ENCODE results near the gene TAAR8. TPM values are rescaled to one million over a fixed set of nuclear protein-coding genes. Genes with fewer than 3 reads are reported as not detected.

TAAR8 gene
- total and polyA plus RNA-seq, 2 of the 13 experiments (the other 11 are each of a cell fraction or from before 2014, with no cell fraction given) = 0.07 TPM; not detected in 1

DNA sequence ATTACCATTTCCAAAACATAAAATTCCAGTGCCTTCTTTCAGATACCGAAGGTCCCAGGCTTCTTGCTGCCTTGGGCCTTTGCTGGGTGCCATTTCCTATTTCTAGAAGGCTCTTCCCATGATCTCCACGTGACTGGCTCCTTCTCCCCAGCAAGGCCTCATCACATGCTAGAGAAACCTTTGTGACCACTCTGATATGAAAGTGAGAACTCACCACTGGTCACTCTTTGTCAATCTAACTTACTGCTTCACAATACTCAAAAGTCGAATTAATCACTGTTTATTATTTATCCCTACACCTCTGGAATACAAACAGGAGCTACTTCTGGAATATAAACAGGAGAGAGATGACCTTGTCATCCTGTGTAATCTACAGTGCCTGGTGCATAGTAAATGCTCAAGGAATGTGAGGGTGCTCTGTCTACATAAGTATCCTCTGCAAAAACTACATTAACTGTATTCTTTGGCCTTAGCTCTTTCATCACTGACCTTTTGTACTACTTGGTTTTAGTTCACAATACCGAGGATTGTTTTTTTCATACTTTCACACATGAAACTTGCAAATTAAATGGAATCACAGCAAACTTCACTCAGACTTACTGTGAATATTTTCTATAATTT, 41.2 kb upstream of the TAAR8 start (continued):
- TF ChIP-seq, protein P1, sequence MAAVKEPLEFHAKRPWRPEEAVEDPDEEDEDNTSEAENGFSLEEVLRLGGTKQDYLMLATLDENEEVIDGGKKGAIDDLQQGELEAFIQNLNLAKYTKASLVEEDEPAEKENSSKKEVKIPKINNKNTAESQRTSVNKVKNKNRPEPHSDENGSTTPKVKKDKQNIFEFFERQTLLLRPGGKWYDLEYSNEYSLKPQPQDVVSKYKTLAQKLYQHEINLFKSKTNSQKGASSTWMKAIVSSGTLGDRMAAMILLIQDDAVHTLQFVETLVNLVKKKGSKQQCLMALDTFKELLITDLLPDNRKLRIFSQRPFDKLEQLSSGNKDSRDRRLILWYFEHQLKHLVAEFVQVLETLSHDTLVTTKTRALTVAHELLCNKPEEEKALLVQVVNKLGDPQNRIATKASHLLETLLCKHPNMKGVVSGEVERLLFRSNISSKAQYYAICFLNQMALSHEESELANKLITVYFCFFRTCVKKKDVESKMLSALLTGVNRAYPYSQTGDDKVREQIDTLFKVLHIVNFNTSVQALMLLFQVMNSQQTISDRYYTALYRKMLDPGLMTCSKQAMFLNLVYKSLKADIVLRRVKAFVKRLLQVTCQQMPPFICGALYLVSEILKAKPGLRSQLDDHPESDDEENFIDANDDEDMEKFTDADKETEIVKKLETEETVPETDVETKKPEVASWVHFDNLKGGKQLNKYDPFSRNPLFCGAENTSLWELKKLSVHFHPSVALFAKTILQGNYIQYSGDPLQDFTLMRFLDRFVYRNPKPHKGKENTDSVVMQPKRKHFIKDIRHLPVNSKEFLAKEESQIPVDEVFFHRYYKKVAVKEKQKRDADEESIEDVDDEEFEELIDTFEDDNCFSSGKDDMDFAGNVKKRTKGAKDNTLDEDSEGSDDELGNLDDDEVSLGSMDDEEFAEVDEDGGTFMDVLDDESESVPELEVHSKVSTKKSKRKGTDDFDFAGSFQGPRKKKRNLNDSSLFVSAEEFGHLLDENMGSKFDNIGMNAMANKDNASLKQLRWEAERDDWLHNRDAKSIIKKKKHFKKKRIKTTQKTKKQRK (IDR thresholded peaks at IDR 0.05; ENCODE audit: low read length) = no peak
- TF ChIP-seq TBX2 (CRISPR knock-in tag; IDR thresholded peaks at IDR 0.05; ENCODE audit: borderline replicate concordance) (peak; percentile 20; the same call in 1 of the 2 replicates), ADNP (CRISPR knock-in tag; IDR thresholded peaks at IDR 0.05) (no peak), ZBTB21 (CRISPR knock-in tag; IDR thresholded peaks at IDR 0.05) (no peak), REXO4 (CRISPR knock-in tag; IDR thresholded peaks at IDR 0.05; ENCODE audit: borderline replicate concordance) (no peak), TCF12 (IDR thresholded peaks at IDR 0.05) (no peak), TCF12 (CRISPR knock-in tag; IDR thresholded peaks at IDR 0.05) (no peak), STAG1 (CRISPR knock-in tag; IDR thresholded peaks at IDR 0.05) (no peak), RFX1 (IDR thresholded peaks at IDR 0.05) (no peak), HMG20B (CRISPR knock-in tag; conservative IDR thresholded peaks at IDR 0.05) (no peak), BCL6 (CRISPR knock-in tag; IDR thresholded peaks at IDR 0.05) (0 out of 2 replicates have a peak, but pooled peaks have one; percentile 16), ARNT (IDR thresholded peaks at IDR 0.05) (no peak), KDM6A (CRISPR knock-in tag; IDR thresholded peaks at IDR 0.05; ENCODE audit: low read depth) (no peak), RNF2 (conservative IDR thresholded peaks at IDR 0.05; ENCODE audit: low read depth) (no peak), ZNF3 (CRISPR knock-in tag; IDR thresholded peaks at IDR 0.05) (0 out of 2 replicates have a peak, but pooled peaks have one; percentile 18), ZNF326 (CRISPR knock-in tag; IDR thresholded peaks at IDR 0.05; ENCODE audit: borderline replicate concordance) (no peak), FOXA3 (CRISPR knock-in tag; IDR thresholded peaks at IDR 0.05) (no peak), ZSCAN9 (CRISPR knock-in tag; IDR thresholded peaks at IDR 0.05; ENCODE audit: borderline replicate concordance) (no peak), ZNF138 (CRISPR knock-in tag; IDR thresholded peaks at IDR 0.05; ENCODE audit: low read depth) (no peak), NR2F6 (IDR thresholded peaks at IDR 0.05) (peak; percentile 32; the same call in 1 of the 2 replicates), NR2F6 (CRISPR knock-in tag; IDR thresholded peaks at IDR 0.05) (no peak), ZNF101 (CRISPR knock-in tag; IDR thresholded peaks at IDR 0.05; ENCODE audit: borderline replicate concordance, low read depth) (no peak), ZNF749 (CRISPR knock-in tag; IDR thresholded peaks at IDR 0.05; ENCODE audit: borderline replicate concordance) (0 out of 2 replicates have a peak, but pooled peaks have one; percentile 41), ZFX (CRISPR knock-in tag; IDR thresholded peaks at IDR 0.05; ENCODE audit: low read depth) (peak; percentile 49; the same call in 1 of the 2 replicates)
- TF ChIP-seq, protein P2, sequence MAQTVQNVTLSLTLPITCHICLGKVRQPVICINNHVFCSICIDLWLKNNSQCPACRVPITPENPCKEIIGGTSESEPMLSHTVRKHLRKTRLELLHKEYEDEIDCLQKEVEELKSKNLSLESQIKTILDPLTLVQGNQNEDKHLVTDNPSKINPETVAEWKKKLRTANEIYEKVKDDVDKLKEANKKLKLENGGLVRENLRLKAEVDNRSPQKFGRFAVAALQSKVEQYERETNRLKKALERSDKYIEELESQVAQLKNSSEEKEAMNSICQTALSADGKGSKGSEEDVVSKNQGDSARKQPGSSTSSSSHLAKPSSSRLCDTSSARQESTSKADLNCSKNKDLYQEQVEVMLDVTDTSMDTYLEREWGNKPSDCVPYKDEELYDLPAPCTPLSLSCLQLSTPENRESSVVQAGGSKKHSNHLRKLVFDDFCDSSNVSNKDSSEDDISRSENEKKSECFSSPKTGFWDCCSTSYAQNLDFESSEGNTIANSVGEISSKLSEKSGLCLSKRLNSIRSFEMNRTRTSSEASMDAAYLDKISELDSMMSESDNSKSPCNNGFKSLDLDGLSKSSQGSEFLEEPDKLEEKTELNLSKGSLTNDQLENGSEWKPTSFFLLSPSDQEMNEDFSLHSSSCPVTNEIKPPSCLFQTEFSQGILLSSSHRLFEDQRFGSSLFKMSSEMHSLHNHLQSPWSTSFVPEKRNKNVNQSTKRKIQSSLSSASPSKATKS (CRISPR knock-in tag; IDR thresholded peaks at IDR 0.05) = no peak

Data from HepG2 (cell line).